ENCODE results near the gene GDPD3. TPM values are rescaled to one million over a fixed set of nuclear protein-coding genes. Genes with fewer than 3 reads are reported as not detected.
A peak's percentile ranks its signal among the peaks of the same experiment; 100 is the strongest.

The GDPD3 gene
- total and polyA plus RNA-seq, 2 of the 13 experiments (the other 11 are each of a cell fraction or from before 2014, with no cell fraction given) = 18.7 to 20.6 TPM

GRCh38 chr16:30112197-30113030 lies 923 bp downstream of the GDPD3 start (continued):
- TF ChIP-seq, protein P1, sequence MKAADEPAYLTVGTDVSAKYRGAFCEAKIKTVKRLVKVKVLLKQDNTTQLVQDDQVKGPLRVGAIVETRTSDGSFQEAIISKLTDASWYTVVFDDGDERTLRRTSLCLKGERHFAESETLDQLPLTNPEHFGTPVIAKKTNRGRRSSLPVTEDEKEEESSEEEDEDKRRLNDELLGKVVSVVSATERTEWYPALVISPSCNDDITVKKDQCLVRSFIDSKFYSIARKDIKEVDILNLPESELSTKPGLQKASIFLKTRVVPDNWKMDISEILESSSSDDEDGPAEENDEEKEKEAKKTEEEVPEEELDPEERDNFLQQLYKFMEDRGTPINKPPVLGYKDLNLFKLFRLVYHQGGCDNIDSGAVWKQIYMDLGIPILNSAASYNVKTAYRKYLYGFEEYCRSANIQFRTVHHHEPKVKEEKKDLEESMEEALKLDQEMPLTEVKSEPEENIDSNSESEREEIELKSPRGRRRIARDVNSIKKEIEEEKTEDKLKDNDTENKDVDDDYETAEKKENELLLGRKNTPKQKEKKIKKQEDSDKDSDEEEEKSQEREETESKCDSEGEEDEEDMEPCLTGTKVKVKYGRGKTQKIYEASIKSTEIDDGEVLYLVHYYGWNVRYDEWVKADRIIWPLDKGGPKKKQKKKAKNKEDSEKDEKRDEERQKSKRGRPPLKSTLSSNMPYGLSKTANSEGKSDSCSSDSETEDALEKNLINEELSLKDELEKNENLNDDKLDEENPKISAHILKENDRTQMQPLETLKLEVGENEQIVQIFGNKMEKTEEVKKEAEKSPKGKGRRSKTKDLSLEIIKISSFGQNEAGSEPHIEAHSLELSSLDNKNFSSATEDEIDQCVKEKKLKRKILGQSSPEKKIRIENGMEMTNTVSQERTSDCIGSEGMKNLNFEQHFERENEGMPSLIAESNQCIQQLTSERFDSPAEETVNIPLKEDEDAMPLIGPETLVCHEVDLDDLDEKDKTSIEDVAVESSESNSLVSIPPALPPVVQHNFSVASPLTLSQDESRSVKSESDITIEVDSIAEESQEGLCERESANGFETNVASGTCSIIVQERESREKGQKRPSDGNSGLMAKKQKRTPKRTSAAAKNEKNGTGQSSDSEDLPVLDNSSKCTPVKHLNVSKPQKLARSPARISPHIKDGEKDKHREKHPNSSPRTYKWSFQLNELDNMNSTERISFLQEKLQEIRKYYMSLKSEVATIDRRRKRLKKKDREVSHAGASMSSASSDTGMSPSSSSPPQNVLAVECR (CRISPR knock-in tag; IDR thresholded peaks at IDR 0.05; ENCODE audit: borderline replicate concordance) = peak; percentile 84; the same call in 1 of the 2 replicates
- TF ChIP-seq MAFF (IDR thresholded peaks at IDR 0.05; ENCODE audit: low read depth, low read length) (no peak), PCBP1 (IDR thresholded peaks at IDR 0.05; ENCODE audit: borderline replicate concordance, low read depth, low read length) (peak; percentile 92; the same call in 1 of the 2 replicates), ZSCAN25 (CRISPR knock-in tag; IDR thresholded peaks at IDR 0.05) (peak; percentile 96), SP4 (CRISPR knock-in tag; IDR thresholded peaks at IDR 0.05) (peak; percentile 11; the same call in 1 of the 2 replicates), JUND (CRISPR knock-in tag; IDR thresholded peaks at IDR 0.05) (peak; percentile 41; the same call in 1 of the 2 replicates), POGZ (CRISPR knock-in tag; IDR thresholded peaks at IDR 0.05) (peak; percentile 83), ZNF776 (CRISPR knock-in tag; IDR thresholded peaks at IDR 0.05) (peak; percentile 53; the same call in 1 of the 2 replicates), THAP8 (CRISPR knock-in tag; IDR thresholded peaks at IDR 0.05; ENCODE audit: borderline replicate concordance) (0 out of 2 replicates have a peak, but pooled peaks have one; percentile 52), PRDM15 (CRISPR knock-in tag; IDR thresholded peaks at IDR 0.05) (no peak)
- TF ChIP-seq, protein P2, sequence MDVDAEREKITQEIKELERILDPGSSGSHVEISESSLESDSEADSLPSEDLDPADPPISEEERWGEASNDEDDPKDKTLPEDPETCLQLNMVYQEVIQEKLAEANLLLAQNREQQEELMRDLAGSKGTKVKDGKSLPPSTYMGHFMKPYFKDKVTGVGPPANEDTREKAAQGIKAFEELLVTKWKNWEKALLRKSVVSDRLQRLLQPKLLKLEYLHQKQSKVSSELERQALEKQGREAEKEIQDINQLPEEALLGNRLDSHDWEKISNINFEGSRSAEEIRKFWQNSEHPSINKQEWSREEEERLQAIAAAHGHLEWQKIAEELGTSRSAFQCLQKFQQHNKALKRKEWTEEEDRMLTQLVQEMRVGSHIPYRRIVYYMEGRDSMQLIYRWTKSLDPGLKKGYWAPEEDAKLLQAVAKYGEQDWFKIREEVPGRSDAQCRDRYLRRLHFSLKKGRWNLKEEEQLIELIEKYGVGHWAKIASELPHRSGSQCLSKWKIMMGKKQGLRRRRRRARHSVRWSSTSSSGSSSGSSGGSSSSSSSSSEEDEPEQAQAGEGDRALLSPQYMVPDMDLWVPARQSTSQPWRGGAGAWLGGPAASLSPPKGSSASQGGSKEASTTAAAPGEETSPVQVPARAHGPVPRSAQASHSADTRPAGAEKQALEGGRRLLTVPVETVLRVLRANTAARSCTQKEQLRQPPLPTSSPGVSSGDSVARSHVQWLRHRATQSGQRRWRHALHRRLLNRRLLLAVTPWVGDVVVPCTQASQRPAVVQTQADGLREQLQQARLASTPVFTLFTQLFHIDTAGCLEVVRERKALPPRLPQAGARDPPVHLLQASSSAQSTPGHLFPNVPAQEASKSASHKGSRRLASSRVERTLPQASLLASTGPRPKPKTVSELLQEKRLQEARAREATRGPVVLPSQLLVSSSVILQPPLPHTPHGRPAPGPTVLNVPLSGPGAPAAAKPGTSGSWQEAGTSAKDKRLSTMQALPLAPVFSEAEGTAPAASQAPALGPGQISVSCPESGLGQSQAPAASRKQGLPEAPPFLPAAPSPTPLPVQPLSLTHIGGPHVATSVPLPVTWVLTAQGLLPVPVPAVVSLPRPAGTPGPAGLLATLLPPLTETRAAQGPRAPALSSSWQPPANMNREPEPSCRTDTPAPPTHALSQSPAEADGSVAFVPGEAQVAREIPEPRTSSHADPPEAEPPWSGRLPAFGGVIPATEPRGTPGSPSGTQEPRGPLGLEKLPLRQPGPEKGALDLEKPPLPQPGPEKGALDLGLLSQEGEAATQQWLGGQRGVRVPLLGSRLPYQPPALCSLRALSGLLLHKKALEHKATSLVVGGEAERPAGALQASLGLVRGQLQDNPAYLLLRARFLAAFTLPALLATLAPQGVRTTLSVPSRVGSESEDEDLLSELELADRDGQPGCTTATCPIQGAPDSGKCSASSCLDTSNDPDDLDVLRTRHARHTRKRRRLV (CRISPR knock-in tag; IDR thresholded peaks at IDR 0.05) = peak; percentile 25; the same call in 1 of the 2 replicates

Data from HepG2 (cell line).